ENCODE data around the gene OS9.

Gene OS9

GRCh38 chr12:57724003-57724935 lies 30.3 kb downstream of the OS9 start:
- no peak for DNase-seq

GRCh38 chr12:57724936-57725740 lies 31.2 kb downstream of the OS9 start:
- DNase-seq, result no peak

GRCh38 chr12:57725851-57726150 lies 31.9 kb downstream of the OS9 start:
- no peak for DNase-seq

- DNase-seq, result peak; percentile 87
These were observed 32.4 kb downstream of the OS9 start for GRCh38 chr12:57726151-57726883.

GRCh38 chr12:57726884-57727757 lies 33.2 kb downstream of the OS9 start:
- DNase-seq, result no peak

- DNase-seq, result no peak
These were observed 33.9 kb downstream of the OS9 start for GRCh38 chr12:57727758-57728395.

GRCh38 chr12:57729321-57729844 lies 35.5 kb downstream of the OS9 start:
- no peak for DNase-seq

GRCh38 chr12:57730336-57731067 lies 36.6 kb downstream of the OS9 start:
- no peak for DNase-seq

GRCh38 chr12:57731411-57732080 lies 37.6 kb downstream of the OS9 start:
- no peak for DNase-seq

- no peak for DNase-seq
These were observed 38.3 kb downstream of the OS9 start for GRCh38 chr12:57732270-57732669.

- no peak for DNase-seq
These were observed 39.0 kb downstream of the OS9 start for GRCh38 chr12:57732726-57733593.

- no peak for DNase-seq
These were observed 40.0 kb downstream of the OS9 start for GRCh38 chr12:57733928-57734327.

- no peak for DNase-seq
These were observed 40.7 kb downstream of the OS9 start for GRCh38 chr12:57734591-57734990.

GRCh38 chr12:57735198-57735855 lies 41.4 kb downstream of the OS9 start:
- no peak for DNase-seq

GRCh38 chr12:57735952-57736740 lies 42.2 kb downstream of the OS9 start:
- DNase-seq, result no peak

- DNase-seq, result no peak
These were observed 43.0 kb downstream of the OS9 start for GRCh38 chr12:57736741-57737466.
